ENCODE data around the gene ECT2L. TPM values are rescaled to one million over a fixed set of nuclear protein-coding genes. Genes with fewer than 3 reads are reported as not detected.

ECT2L gene
- total and polyA plus RNA-seq, 2 of the 4 experiments (the other 2 are of a cell fraction): not detected

- H4K8ac ChIP-seq (ENCODE audit: low read depth in 2 of 2, low read length in 2 of 2): no peak overlapping the region
- H3K4me3 ChIP-seq (ENCODE audit: insufficient read depth, low read depth, low read length): no peak overlapping the region
- no peak overlapping the region for H3K9ac ChIP-seq (ENCODE audit: low read depth, low read length)
- no peaks in the 10 kb centered on the region for H3K36me3 ChIP-seq (ENCODE audit: control insufficient read depth, insufficient read depth, low read length)
- in situ Hi-C loops (cut with MboI; ENCODE audit: low sequenced_read_pairs) (no loop called here), intact Hi-C loops (cut with micrococcal nuclease) (no loop called here), dilution Hi-C loops (cut with HindIII; ENCODE audit: low sequenced_read_pairs, unreplicated experiment) (no loop called here)
- no peak overlapping the region for H3K4me2 ChIP-seq (ENCODE audit: low read depth, low read length)
- H2AK9ac ChIP-seq (replicated peaks; ENCODE audit: low read depth, low read length, poor library complexity): no peak overlapping the region
- no peak overlapping the region for H3K4ac ChIP-seq (ENCODE audit: low read depth, low read length)
- WGBS, 2 experiments (ENCODE audit: extremely low coverage in 2 of 2, insufficient read length in 1 of 2): no CpG with 5 or more reads among the region's 8 CpGs
- H2BK15ac ChIP-seq (ENCODE audit: low read depth, low read length): no peak overlapping the region
- H3K4me1 ChIP-seq (ENCODE audit: control insufficient read depth, insufficient read depth, low read length): no peaks in the 10 kb centered on the region
- H2AK5ac ChIP-seq (ENCODE audit: low read depth, low read length): no peak overlapping the region
- DNase-seq: no peak
- no peak overlapping the region for H4K91ac ChIP-seq (ENCODE audit: insufficient read depth, low read depth, low read length)
- H3K79me1 ChIP-seq (ENCODE audit: low read depth in 1 of 2, low read length in 2 of 2): no peaks in the 10 kb centered on the region
- H3K23ac ChIP-seq (ENCODE audit: low read depth, low read length): no peak overlapping the region
- no peaks in the 10 kb centered on the region; the same call in none of the 2 replicates for H3K27me3 ChIP-seq (ENCODE audit: control insufficient read depth, insufficient read depth, low read length)
- no peaks in the 10 kb centered on the region for H3K9me1 ChIP-seq (ENCODE audit: insufficient read depth, low read length)
- BruUV-seq (replicated peaks): no TSS peak
- H4K20me1 ChIP-seq (ENCODE audit: insufficient read depth, low read length): no peaks in the 10 kb centered on the region
- no peak overlapping the region for H2AFZ ChIP-seq (replicated peaks; ENCODE audit: low read length, poor library complexity)
- no peak overlapping the region for H3K14ac ChIP-seq (replicated peaks; ENCODE audit: low read depth, low read length)
- no peak overlapping the region for H3K56ac ChIP-seq (ENCODE audit: extremely low read depth, insufficient read depth, low read length)
- TF ChIP-seq RFX5 (IDR thresholded peaks at IDR 0.05; ENCODE audit: low read depth, low read length) (no peak), MXI1 (IDR thresholded peaks at IDR 0.05; ENCODE audit: borderline replicate concordance, low read depth, low read length) (no peak), CEBPB (IDR thresholded peaks at IDR 0.05; ENCODE audit: low read depth, low read length) (no peak), MAFK (IDR thresholded peaks at IDR 0.05; ENCODE audit: low read depth, low read length) (no peak), CHD1 (IDR thresholded peaks at IDR 0.05; ENCODE audit: low read depth, low read length) (no peak), RAD21 (IDR thresholded peaks at IDR 0.05; ENCODE audit: low read length) (no peak), RCOR1 (IDR thresholded peaks at IDR 0.05; ENCODE audit: insufficient replicate concordance, low read length) (no peak), USF2 (IDR thresholded peaks at IDR 0.05; ENCODE audit: low read depth, low read length) (no peak), FOS (IDR thresholded peaks at IDR 0.05; ENCODE audit: low read depth, low read length) (no peak), ELK1 (IDR thresholded peaks at IDR 0.05; ENCODE audit: borderline replicate concordance, low read depth, low read length) (no peak)
- TF ChIP-seq, protein P1, sequence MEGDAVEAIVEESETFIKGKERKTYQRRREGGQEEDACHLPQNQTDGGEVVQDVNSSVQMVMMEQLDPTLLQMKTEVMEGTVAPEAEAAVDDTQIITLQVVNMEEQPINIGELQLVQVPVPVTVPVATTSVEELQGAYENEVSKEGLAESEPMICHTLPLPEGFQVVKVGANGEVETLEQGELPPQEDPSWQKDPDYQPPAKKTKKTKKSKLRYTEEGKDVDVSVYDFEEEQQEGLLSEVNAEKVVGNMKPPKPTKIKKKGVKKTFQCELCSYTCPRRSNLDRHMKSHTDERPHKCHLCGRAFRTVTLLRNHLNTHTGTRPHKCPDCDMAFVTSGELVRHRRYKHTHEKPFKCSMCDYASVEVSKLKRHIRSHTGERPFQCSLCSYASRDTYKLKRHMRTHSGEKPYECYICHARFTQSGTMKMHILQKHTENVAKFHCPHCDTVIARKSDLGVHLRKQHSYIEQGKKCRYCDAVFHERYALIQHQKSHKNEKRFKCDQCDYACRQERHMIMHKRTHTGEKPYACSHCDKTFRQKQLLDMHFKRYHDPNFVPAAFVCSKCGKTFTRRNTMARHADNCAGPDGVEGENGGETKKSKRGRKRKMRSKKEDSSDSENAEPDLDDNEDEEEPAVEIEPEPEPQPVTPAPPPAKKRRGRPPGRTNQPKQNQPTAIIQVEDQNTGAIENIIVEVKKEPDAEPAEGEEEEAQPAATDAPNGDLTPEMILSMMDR (conservative IDR thresholded peaks at IDR 0.05; ENCODE audit: low read depth, low read length): no peak
- no peak overlapping the region for H2BK5ac ChIP-seq (ENCODE audit: low read depth, low read length, poor library complexity, severe bottlenecking)
- no peaks in the 10 kb centered on the region for H3K9me3 ChIP-seq (ENCODE audit: control insufficient read depth, insufficient read depth, low read length)
- H2BK20ac ChIP-seq (ENCODE audit: low read depth, low read length): no peak overlapping the region
- no peak overlapping the region for H3K27ac ChIP-seq (ENCODE audit: insufficient read depth, low read length)
- POLR2A ChIA-PET (ENCODE audit: unreplicated experiment): no interaction called here
- H2BK120ac ChIP-seq (ENCODE audit: low read depth, low read length): no peak overlapping the region
- CTCF ChIA-PET: interaction anchor here (0.6 kb wide), 1 partner anchor 147 kb away, joined by 4 read pairs; no protein-coding TSS in a partner anchor
- no peak for ATAC-seq (ENCODE audit: low read depth)
- H3K18ac ChIP-seq (ENCODE audit: low read depth, low read length): no peak overlapping the region
- no peak overlapping the region for H4K5ac ChIP-seq (ENCODE audit: low read depth, low read length)
Observed at GRCh38 chr6:138862456-138862855, 66.6 kb downstream of the ECT2L start.
